Measurements from ENCODE around the gene CDH26. TPM values are rescaled to one million over a fixed set of nuclear protein-coding genes. Genes with fewer than 3 reads are reported as not detected.

The CDH26 gene
- total and polyA plus RNA-seq, 2 donors (not counting 1 experiment from before 2014, with no cell fraction given): 1.8 to 2.3 TPM

GRCh38 chr20:60016406-60016805, 58.2 kb downstream of the CDH26 start:
- Mint-ChIP-seq H3K4me3 (no peak overlapping the region), H3K4me1 (no peaks in the 10 kb centered on the region), H3K27ac (no peak overlapping the region), H3K9me3 (ENCODE audit: insufficient read depth) (peaks cover 24% of the 10 kb centered on the region), H3K27me3 (no peaks in the 10 kb centered on the region)
- H3K27ac ChIP-seq (ENCODE audit: low read length in 2 of 2): no peak overlapping the region
- no peak for ATAC-seq (ENCODE audit: low read depth)
- DNase-seq: no peak
- H3K36me3 ChIP-seq (replicated peaks in 1 of 2; ENCODE audit: control extremely low read depth in 1 of 2, control insufficient read depth in 1 of 2, extremely low read depth in 1 of 2, insufficient read depth in 2 of 2, low read length in 1 of 2): no peaks in the 10 kb centered on the region
- CTCF ChIA-PET: no interaction called here
- intact Hi-C loops (cut with micrococcal nuclease): no loop called here
- no peaks in the 10 kb centered on the region for H4K20me1 ChIP-seq (ENCODE audit: control insufficient read depth, insufficient read depth, low read length, poor library complexity, severe bottlenecking)
- H2AFZ ChIP-seq (ENCODE audit: insufficient read depth, low read depth, low read length, poor library complexity, severe bottlenecking): no peak overlapping the region
- POLR2A ChIA-PET: no interaction called here
- H3K9me3 ChIP-seq (ENCODE audit: control extremely low read depth in 1 of 3, control insufficient read depth in 2 of 3, insufficient read depth in 1 of 3, low read length in 2 of 3): peaks cover 0 to 8% (median 0%) of the 10 kb centered on the region in 3 donors
- H3K27me3 ChIP-seq (replicated peaks in 1 of 4; ENCODE audit: control extremely low read depth in 1 of 4, control insufficient read depth in 3 of 4, insufficient read depth in 4 of 4, low read length in 3 of 4): no peaks in the 10 kb centered on the region
- no peaks in the 10 kb centered on the region for H3K4me1 ChIP-seq (ENCODE audit: control insufficient read depth in 2 of 2, insufficient read depth in 2 of 2, low read length in 2 of 2)
- no peaks in the 10 kb centered on the region for H3K79me2 ChIP-seq (ENCODE audit: control insufficient read depth, insufficient read depth, low read length)
- no peak overlapping the region for H3K4me2 ChIP-seq (replicated peaks; ENCODE audit: low read depth, low read length, poor library complexity, severe bottlenecking)
- H3K4me3 ChIP-seq (ENCODE audit: control extremely low read depth in 1 of 5, extremely low read depth in 1 of 5, insufficient read depth in 1 of 5, low read depth in 2 of 5, low read length in 4 of 5): no peak overlapping the region
- TF ChIP-seq CTCF (IDR thresholded peaks at IDR 0.05): no peak
- no peak for TF ChIP-seq EZH2 (IDR thresholded peaks at IDR 0.05; ENCODE audit: borderline replicate concordance, insufficient read depth, low read depth, low read length, poor library complexity, severe bottlenecking)
- H3K9ac ChIP-seq (ENCODE audit: low read length): no peak overlapping the region

DNA sequence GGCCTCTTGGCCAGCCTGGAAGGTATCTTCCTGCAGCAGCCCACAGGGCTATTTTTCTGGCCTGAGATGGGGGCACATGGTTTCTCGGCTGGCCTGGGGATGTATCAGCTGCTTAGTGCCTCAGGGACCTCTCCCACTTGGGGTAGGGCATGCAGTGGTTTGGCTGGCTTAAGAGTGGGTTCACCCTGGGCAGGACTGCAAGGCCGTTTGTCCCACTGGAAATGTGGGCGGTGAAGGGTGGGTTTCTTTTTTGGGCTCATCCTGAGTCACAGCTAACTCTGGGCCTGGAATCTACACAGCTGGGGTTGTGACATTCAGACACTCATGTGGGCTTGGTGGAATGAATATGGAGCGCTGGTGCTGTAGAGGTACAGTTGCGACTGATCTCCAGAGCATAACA, 62.0 kb downstream of the CDH26 start:
- no peak overlapping the region for H3K27ac Mint-ChIP-seq
- no peaks in the 10 kb centered on the region for H4K20me1 ChIP-seq (ENCODE audit: control insufficient read depth, insufficient read depth, low read length, poor library complexity, severe bottlenecking)
- no peak overlapping the region for H3K27ac ChIP-seq (ENCODE audit: low read length in 2 of 2)
- TF ChIP-seq CTCF (IDR thresholded peaks at IDR 0.05) (no peak), EZH2 (IDR thresholded peaks at IDR 0.05; ENCODE audit: borderline replicate concordance, insufficient read depth, low read depth, low read length, poor library complexity, severe bottlenecking) (no peak)
- no peaks in the 10 kb centered on the region for H3K4me1 ChIP-seq (ENCODE audit: control insufficient read depth in 2 of 2, insufficient read depth in 2 of 2, low read length in 2 of 2)
- no peak overlapping the region for H3K4me3 ChIP-seq (ENCODE audit: control extremely low read depth in 1 of 5, extremely low read depth in 1 of 5, insufficient read depth in 1 of 5, low read depth in 2 of 5, low read length in 4 of 5)
- WGBS (ENCODE audit: insufficient coverage): 95% methylated on average over 5 of the region's 5 CpGs
- ChIA-PET CTCF (no interaction called here), POLR2A (no interaction called here)
- no peaks in the 10 kb centered on the region for H3K36me3 ChIP-seq (replicated peaks in 1 of 2; ENCODE audit: control extremely low read depth in 1 of 2, control insufficient read depth in 1 of 2, extremely low read depth in 1 of 2, insufficient read depth in 2 of 2, low read length in 1 of 2)
- no peak for ATAC-seq (ENCODE audit: low read depth)
- H3K4me1 Mint-ChIP-seq: no peaks in the 10 kb centered on the region
- no peaks in the 10 kb centered on the region for H3K79me2 ChIP-seq (ENCODE audit: control insufficient read depth, insufficient read depth, low read length)
- H3K27me3 Mint-ChIP-seq: no peaks in the 10 kb centered on the region
- no peak for DNase-seq
- H3K9ac ChIP-seq (ENCODE audit: low read length): no peak overlapping the region
- H2AFZ ChIP-seq (ENCODE audit: insufficient read depth, low read depth, low read length, poor library complexity, severe bottlenecking): no peak overlapping the region
- H3K4me3 Mint-ChIP-seq: no peak overlapping the region
- intact Hi-C loops (cut with micrococcal nuclease): no loop called here
- H3K4me2 ChIP-seq (replicated peaks; ENCODE audit: low read depth, low read length, poor library complexity, severe bottlenecking): no peak overlapping the region
- H3K9me3 Mint-ChIP-seq (ENCODE audit: insufficient read depth): peaks cover 24% of the 10 kb centered on the region
- H3K27me3 ChIP-seq (replicated peaks in 1 of 4; ENCODE audit: control extremely low read depth in 1 of 4, control insufficient read depth in 3 of 4, insufficient read depth in 4 of 4, low read length in 3 of 4): no peaks in the 10 kb centered on the region
- H3K9me3 ChIP-seq (ENCODE audit: control extremely low read depth in 1 of 3, control insufficient read depth in 2 of 3, insufficient read depth in 1 of 3, low read length in 2 of 3): peaks cover 0 to 8% (median 0%) of the 10 kb centered on the region in 3 donors

Measured in B cell (primary cell).